ENCODE measurements around the gene CDC14B.

Gene CDC14B

GRCh38 chr9:96519095-96519494, 100.5 kb downstream of the CDC14B start:
- Histone ChIP-seq H3K4me3 (replicated peaks; ENCODE audit: low read depth, low read length) (no peak overlapping the region), H3K27me3 (replicated peaks; ENCODE audit: control insufficient read depth, insufficient read depth, low read length) (no peaks in the 10 kb centered on the region), H3K36me3 (ENCODE audit: control insufficient read depth, insufficient read depth, low read length) (no peaks in the 10 kb centered on the region)
- no peak for TF ChIP-seq CTCF (IDR thresholded peaks at IDR 0.05; ENCODE audit: insufficient read depth, low read length, poor library complexity, severe bottlenecking)
- no peak for DNase-seq (ENCODE audit: extremely low read depth, insufficient read length)

- Histone ChIP-seq H3K4me3 (replicated peaks; ENCODE audit: low read depth, low read length) (no peak overlapping the region), H3K36me3 (ENCODE audit: control insufficient read depth, insufficient read depth, low read length) (no peaks in the 10 kb centered on the region), H3K27me3 (replicated peaks; ENCODE audit: control insufficient read depth, insufficient read depth, low read length) (no peaks in the 10 kb centered on the region)
- no peak for DNase-seq (ENCODE audit: extremely low read depth, insufficient read length)
- no peak for TF ChIP-seq CTCF (IDR thresholded peaks at IDR 0.05; ENCODE audit: insufficient read depth, low read length, poor library complexity, severe bottlenecking)
Observed at GRCh38 chr9:96515621-96516470, 103.8 kb downstream of the CDC14B start.

- DNase-seq (ENCODE audit: extremely low read depth, insufficient read length): no peak
- Histone ChIP-seq H3K4me3 (replicated peaks; ENCODE audit: low read depth, low read length) (no peak overlapping the region), H3K27me3 (replicated peaks; ENCODE audit: control insufficient read depth, insufficient read depth, low read length) (no peaks in the 10 kb centered on the region), H3K36me3 (ENCODE audit: control insufficient read depth, insufficient read depth, low read length) (no peaks in the 10 kb centered on the region)
- no peak for TF ChIP-seq CTCF (IDR thresholded peaks at IDR 0.05; ENCODE audit: insufficient read depth, low read length, poor library complexity, severe bottlenecking)
Observed at GRCh38 chr9:96514800-96515158, 104.9 kb downstream of the CDC14B start.

GRCh38 chr9:96514108-96514799, 105.4 kb downstream of the CDC14B start:
- no peak for DNase-seq (ENCODE audit: extremely low read depth, insufficient read length)
- H3K36me3 ChIP-seq (ENCODE audit: control insufficient read depth, insufficient read depth, low read length): no peaks in the 10 kb centered on the region
- H3K4me3 ChIP-seq (replicated peaks; ENCODE audit: low read depth, low read length): no peak overlapping the region
- H3K27me3 ChIP-seq (replicated peaks; ENCODE audit: control insufficient read depth, insufficient read depth, low read length): no peaks in the 10 kb centered on the region
- TF ChIP-seq CTCF (IDR thresholded peaks at IDR 0.05; ENCODE audit: insufficient read depth, low read length, poor library complexity, severe bottlenecking): no peak

GRCh38 chr9:96513622-96514021, 106.0 kb downstream of the CDC14B start:
- Histone ChIP-seq H3K36me3 (ENCODE audit: control insufficient read depth, insufficient read depth, low read length) (no peaks in the 10 kb centered on the region), H3K27me3 (replicated peaks; ENCODE audit: control insufficient read depth, insufficient read depth, low read length) (no peaks in the 10 kb centered on the region), H3K4me3 (replicated peaks; ENCODE audit: low read depth, low read length) (no peak overlapping the region)
- no peak for DNase-seq (ENCODE audit: extremely low read depth, insufficient read length)
- no peak for TF ChIP-seq CTCF (IDR thresholded peaks at IDR 0.05; ENCODE audit: insufficient read depth, low read length, poor library complexity, severe bottlenecking)
